Activated CD8-positive, alpha-beta memory T cell treated with anti-CD3 and anti-CD28 coated beads, Interleukin-2, amount 10 ng/mL, durations not matched to agents 7 days and 5 days (primary cell): ENCODE results near the gene BANK1. TPM values are rescaled to one million over a fixed set of nuclear protein-coding genes. Genes with fewer than 3 reads are reported as not detected.

Experiments
- ATAC-seq: fragments of 150-1000 bp; cut with Tn5 transposase; one replicate; pipeline ENCODE4 v1.10.0; 2021; ENCODE audit warnings: moderate library complexity
- CTCF ChIA-PET: fragments of 350-600 bp; sonication (Branson Sonifier 250); formaldehyde crosslinking; loops from one replicate; lab custom pipeline; 2021; ENCODE audit warnings: antibody characterized with exemption; lab: Charles Lee
- DNase-seq: peaks from one replicate; pipeline ENCODE4 v3.0.0-alpha.2; 2020
- H3K27ac Mint-ChIP-seq: one replicate; pipeline ENCODE4 v1.8.0; 2021; ENCODE audit warnings: mild to moderate bottlenecking, mixed read lengths
- H3K27me3 Mint-ChIP-seq: one replicate; pipeline ENCODE4 v1.8.0; 2021; ENCODE audit warnings: mixed read lengths
- H3K36me3 Mint-ChIP-seq: one replicate; pipeline ENCODE4 v1.8.0; 2021; ENCODE audit warnings: mild to moderate bottlenecking, mixed read lengths
- H3K4me1 Mint-ChIP-seq: one replicate; pipeline ENCODE4 v1.8.0; 2021; ENCODE audit warnings: mixed read lengths
- H3K4me3 Mint-ChIP-seq: one replicate; pipeline ENCODE4 v1.8.0; 2021; ENCODE audit warnings: mild to moderate bottlenecking, moderate library complexity, mixed read lengths
- H3K9me3 Mint-ChIP-seq: one replicate; pipeline ENCODE4 v1.8.0; 2022; ENCODE audit warnings: low read depth, mixed read lengths
- total RNA-seq, 2 experiments: library from RNA; stranded (reverse); gene quantifications; one replicate each; pipeline ENCODE4 v1.2.3, GENCODE V29; 2021

The BANK1 gene
- total RNA-seq, 2 experiments from 2014 or later: 0.23 TPM; not detected in 1

DNA sequence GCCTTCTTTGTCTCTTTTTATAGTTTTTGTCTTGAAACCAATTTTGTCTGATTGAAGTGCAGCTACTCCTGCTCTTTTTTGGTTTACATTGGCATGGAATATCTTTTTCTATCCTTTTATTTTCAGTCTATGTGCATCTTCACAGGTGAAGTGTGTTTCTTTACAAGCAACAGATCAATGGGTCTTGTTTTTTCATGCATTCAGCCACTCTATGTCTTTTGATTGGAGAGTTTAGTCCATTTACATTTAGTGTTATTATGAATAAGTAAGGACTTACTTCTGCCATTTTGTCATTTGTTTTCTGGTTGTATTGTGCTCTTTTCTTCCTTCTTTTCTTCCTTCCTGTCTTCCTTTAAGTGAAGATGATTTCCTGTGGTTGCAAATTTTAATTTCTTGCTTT lies 330.3 kb downstream of the BANK1 start:
- Mint-ChIP-seq H3K27ac (no peak overlapping the region), H3K4me3 (no peak overlapping the region), H3K9me3 (no peaks in the 10 kb centered on the region), H3K4me1 (no peaks in the 10 kb centered on the region), H3K36me3 (no peaks in the 10 kb centered on the region), H3K27me3 (no peaks in the 10 kb centered on the region)
- ATAC-seq: no peak
- DNase-seq: no peak
- CTCF ChIA-PET: no interaction called here
